ENCODE data around the gene TAF5L. TPM values are rescaled to one million over a fixed set of nuclear protein-coding genes. Genes with fewer than 3 reads are reported as not detected.

Gene TAF5L
- total and polyA plus RNA-seq, 2 experiments from 2014 or later = 5.6 to 17.6 TPM

DNA sequence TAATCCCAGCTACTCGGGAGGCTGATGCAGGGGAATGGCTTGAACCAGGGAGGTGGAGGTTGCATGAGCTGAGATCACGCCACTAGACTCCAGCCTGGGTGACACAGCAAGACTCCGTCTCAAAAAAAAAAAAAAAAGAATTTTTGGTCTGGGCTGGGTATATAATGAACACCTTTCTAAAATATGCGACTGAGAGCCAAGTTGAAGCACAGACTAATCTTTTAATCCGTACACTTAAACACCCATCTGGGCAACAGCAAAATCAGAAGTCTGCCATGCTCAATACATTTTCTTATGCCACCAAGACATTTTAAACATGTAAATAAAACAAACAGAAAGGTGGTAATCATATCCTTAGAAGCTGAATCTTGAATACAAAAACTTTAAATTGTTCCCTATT is 35.8 kb downstream of the TAF5L start (continued):
- TF ChIP-seq, protein P1, sequence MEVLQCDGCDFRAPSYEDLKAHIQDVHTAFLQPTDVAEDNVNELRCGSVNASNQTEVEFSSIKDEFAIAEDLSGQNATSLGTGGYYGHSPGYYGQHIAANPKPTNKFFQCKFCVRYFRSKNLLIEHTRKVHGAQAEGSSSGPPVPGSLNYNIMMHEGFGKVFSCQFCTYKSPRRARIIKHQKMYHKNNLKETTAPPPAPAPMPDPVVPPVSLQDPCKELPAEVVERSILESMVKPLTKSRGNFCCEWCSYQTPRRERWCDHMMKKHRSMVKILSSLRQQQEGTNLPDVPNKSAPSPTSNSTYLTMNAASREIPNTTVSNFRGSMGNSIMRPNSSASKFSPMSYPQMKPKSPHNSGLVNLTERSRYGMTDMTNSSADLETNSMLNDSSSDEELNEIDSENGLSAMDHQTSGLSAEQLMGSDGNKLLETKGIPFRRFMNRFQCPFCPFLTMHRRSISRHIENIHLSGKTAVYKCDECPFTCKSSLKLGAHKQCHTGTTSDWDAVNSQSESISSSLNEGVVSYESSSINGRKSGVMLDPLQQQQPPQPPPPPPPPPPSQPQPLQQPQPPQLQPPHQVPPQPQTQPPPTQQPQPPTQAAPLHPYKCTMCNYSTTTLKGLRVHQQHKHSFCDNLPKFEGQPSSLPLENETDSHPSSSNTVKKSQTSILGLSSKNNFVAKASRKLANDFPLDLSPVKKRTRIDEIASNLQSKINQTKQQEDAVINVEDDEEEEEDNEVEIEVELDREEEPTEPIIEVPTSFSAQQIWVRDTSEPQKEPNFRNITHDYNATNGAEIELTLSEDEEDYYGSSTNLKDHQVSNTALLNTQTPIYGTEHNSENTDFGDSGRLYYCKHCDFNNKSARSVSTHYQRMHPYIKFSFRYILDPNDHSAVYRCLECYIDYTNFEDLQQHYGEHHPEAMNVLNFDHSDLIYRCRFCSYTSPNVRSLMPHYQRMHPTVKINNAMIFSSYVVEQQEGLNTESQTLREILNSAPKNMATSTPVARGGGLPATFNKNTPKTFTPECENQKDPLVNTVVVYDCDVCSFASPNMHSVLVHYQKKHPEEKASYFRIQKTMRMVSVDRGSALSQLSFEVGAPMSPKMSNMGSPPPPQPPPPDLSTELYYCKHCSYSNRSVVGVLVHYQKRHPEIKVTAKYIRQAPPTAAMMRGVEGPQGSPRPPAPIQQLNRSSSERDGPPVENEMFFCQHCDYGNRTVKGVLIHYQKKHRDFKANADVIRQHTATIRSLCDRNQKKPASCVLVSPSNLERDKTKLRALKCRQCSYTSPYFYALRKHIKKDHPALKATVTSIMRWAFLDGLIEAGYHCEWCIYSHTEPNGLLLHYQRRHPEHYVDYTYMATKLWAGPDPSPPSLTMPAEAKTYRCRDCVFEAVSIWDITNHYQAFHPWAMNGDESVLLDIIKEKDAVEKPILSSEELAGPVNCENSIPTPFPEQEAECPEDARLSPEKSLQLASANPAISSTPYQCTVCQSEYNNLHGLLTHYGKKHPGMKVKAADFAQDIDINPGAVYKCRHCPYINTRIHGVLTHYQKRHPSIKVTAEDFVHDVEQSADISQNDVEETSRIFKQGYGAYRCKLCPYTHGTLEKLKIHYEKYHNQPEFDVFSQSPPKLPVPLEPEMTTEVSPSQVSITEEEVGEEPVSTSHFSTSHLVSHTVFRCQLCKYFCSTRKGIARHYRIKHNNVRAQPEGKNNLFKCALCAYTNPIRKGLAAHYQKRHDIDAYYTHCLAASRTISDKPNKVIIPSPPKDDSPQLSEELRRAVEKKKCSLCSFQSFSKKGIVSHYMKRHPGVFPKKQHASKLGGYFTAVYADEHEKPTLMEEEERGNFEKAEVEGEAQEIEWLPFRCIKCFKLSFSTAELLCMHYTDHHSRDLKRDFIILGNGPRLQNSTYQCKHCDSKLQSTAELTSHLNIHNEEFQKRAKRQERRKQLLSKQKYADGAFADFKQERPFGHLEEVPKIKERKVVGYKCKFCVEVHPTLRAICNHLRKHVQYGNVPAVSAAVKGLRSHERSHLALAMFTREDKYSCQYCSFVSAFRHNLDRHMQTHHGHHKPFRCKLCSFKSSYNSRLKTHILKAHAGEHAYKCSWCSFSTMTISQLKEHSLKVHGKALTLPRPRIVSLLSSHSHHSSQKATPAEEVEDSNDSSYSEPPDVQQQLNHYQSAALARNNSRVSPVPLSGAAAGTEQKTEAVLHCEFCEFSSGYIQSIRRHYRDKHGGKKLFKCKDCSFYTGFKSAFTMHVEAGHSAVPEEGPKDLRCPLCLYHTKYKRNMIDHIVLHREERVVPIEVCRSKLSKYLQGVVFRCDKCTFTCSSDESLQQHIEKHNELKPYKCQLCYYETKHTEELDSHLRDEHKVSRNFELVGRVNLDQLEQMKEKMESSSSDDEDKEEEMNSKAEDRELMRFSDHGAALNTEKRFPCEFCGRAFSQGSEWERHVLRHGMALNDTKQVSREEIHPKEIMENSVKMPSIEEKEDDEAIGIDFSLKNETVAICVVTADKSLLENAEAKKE (CRISPR knock-in tag; IDR thresholded peaks at IDR 0.05) = no peak
- TF ChIP-seq POLR2AphosphoS5 (IDR thresholded peaks at IDR 0.05; ENCODE audit: low read depth) (no peak), ZNF114 (CRISPR knock-in tag; IDR thresholded peaks at IDR 0.05) (no peak), EZH2phosphoT487 (IDR thresholded peaks at IDR 0.05; ENCODE audit: unreplicated experiment) (no peak), STAT1 (IDR thresholded peaks at IDR 0.05; ENCODE audit: unreplicated experiment) (no peak), NANOG (IDR thresholded peaks at IDR 0.05; ENCODE audit: borderline replicate concordance) (no peak), CREB1 (CRISPR knock-in tag; IDR thresholded peaks at IDR 0.05; ENCODE audit: low read depth) (no peak), EZH2 (IDR thresholded peaks at IDR 0.05; ENCODE audit: low read depth, unreplicated experiment) (no peak)
- TF ChIP-seq, protein P2, sequence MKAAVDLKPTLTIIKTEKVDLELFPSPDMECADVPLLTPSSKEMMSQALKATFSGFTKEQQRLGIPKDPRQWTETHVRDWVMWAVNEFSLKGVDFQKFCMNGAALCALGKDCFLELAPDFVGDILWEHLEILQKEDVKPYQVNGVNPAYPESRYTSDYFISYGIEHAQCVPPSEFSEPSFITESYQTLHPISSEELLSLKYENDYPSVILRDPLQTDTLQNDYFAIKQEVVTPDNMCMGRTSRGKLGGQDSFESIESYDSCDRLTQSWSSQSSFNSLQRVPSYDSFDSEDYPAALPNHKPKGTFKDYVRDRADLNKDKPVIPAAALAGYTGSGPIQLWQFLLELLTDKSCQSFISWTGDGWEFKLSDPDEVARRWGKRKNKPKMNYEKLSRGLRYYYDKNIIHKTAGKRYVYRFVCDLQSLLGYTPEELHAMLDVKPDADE (IDR thresholded peaks at IDR 0.05) = no peak
- TF ChIP-seq, protein P3, sequence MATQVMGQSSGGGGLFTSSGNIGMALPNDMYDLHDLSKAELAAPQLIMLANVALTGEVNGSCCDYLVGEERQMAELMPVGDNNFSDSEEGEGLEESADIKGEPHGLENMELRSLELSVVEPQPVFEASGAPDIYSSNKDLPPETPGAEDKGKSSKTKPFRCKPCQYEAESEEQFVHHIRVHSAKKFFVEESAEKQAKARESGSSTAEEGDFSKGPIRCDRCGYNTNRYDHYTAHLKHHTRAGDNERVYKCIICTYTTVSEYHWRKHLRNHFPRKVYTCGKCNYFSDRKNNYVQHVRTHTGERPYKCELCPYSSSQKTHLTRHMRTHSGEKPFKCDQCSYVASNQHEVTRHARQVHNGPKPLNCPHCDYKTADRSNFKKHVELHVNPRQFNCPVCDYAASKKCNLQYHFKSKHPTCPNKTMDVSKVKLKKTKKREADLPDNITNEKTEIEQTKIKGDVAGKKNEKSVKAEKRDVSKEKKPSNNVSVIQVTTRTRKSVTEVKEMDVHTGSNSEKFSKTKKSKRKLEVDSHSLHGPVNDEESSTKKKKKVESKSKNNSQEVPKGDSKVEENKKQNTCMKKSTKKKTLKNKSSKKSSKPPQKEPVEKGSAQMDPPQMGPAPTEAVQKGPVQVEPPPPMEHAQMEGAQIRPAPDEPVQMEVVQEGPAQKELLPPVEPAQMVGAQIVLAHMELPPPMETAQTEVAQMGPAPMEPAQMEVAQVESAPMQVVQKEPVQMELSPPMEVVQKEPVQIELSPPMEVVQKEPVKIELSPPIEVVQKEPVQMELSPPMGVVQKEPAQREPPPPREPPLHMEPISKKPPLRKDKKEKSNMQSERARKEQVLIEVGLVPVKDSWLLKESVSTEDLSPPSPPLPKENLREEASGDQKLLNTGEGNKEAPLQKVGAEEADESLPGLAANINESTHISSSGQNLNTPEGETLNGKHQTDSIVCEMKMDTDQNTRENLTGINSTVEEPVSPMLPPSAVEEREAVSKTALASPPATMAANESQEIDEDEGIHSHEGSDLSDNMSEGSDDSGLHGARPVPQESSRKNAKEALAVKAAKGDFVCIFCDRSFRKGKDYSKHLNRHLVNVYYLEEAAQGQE (IDR thresholded peaks at IDR 0.05; ENCODE audit: unreplicated experiment) = no peak

All from GM23338 (cell line).